ENCODE results near the gene BHLHA9.

The BHLHA9 gene

DNA sequence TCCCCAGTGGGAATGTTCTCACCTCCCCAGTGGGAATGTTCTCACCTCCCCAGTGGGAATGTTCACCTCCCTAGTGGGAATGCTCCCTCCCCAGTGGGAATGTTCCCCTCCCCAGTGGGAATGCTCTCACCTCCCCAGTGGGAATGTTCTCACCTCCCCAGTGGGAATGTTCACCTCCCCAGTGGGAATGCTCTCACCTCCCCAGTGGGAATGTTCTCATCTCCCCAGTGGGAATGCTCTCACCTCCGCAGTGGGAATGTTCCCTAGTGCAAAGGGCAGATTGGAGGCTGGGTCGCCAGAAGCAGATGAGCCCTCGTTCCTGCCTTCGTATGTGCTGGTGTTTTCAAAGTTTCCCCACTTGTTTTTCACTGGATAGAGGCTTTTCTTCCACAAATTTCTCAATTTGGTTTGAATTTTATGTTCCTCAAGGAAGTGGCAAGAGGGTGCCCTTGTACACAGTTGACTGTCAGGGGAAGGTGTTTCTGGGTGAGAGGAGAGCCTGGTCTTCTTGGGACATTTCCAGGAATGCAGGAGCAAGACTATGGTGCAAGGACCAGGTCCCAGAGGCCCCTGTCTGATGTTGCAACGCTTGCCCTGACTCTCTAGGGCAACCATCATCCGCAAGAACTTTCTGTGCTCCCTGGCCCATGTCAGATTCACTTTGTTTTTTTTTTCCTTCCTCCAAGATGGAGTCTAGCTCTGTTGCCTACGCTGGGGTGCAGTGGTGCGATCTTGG is 43.2 kb downstream of the BHLHA9 start:
- H4K91ac ChIP-seq (ENCODE audit: low read depth, low read length): no peak overlapping the region
- H3K18ac ChIP-seq (ENCODE audit: low read length): no peak overlapping the region
- no peak overlapping the region for H2BK5ac ChIP-seq (ENCODE audit: low read depth, low read length, poor library complexity)
- no peaks in the 10 kb centered on the region for H3K79me1 ChIP-seq (ENCODE audit: low read length)
- no peak overlapping the region for H3K23ac ChIP-seq (ENCODE audit: low read length)
- no peak overlapping the region for H3K9ac ChIP-seq (ENCODE audit: low read length)
- H2AFZ ChIP-seq (ENCODE audit: insufficient read depth, low read length, poor library complexity): no peak overlapping the region
- H3K36me3 ChIP-seq (ENCODE audit: control insufficient read depth in 1 of 2, insufficient read depth in 2 of 2, low read length in 2 of 2): no peaks in the 10 kb centered on the region
- H3K4me3 ChIP-seq (ENCODE audit: low read depth, low read length): no peak overlapping the region
- H2BK120ac ChIP-seq (ENCODE audit: insufficient read depth, low read length, poor library complexity): no peak overlapping the region
- no peak for DNase-seq
- H3K9me3 ChIP-seq (ENCODE audit: insufficient read depth, low read depth, low read length): peaks cover 2% of the 10 kb centered on the region
- H4K12ac ChIP-seq (ENCODE audit: low read depth, low read length): no peak overlapping the region
- H2AK5ac ChIP-seq (ENCODE audit: low read length): no peak overlapping the region
- no peak overlapping the region for H3K4me2 ChIP-seq (ENCODE audit: low read length)
- H3K4me1 ChIP-seq (ENCODE audit: control insufficient read depth in 1 of 2, insufficient read depth in 2 of 2, low read length in 2 of 2): no peaks in the 10 kb centered on the region
- H3K27me3 ChIP-seq (ENCODE audit: insufficient read depth, low read length): no peaks in the 10 kb centered on the region
- WGBS (ENCODE audit: extremely low coverage, insufficient coverage, insufficient read length): no CpG with 5 or more reads among the region's 8 CpGs
- H4K8ac ChIP-seq (ENCODE audit: low read depth, low read length): no peak overlapping the region
- no peak overlapping the region for H3K27ac ChIP-seq (ENCODE audit: low read depth, low read length)
- no peak overlapping the region for H3K14ac ChIP-seq (ENCODE audit: low read length)
- no peak overlapping the region for H2BK12ac ChIP-seq (ENCODE audit: low read length)
- no peak overlapping the region for H3K4ac ChIP-seq (ENCODE audit: low read depth, low read length)
- no peaks in the 10 kb centered on the region for H3K79me2 ChIP-seq (ENCODE audit: control insufficient read depth, insufficient read depth, low read length, poor library complexity)

DNA sequence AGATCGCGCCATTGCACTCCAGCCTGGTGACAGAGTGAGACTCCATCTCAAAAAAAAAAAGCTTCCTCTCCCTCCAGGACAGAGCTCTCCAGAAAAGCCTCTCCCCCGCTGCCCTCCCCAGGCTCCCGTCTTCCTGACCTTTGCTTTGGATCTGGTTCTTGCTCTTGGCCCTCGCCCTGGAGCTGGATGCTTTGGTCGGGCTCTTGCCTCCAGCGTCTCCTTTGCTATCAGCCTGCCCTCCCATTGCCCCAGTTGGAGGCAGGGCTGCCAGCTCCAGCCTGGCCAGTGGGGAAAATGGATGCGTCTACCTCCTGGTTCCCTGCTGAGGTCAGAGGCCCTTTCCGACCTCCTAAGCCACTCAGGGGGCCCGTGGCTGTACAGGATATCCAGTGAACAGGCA is 45.2 kb downstream of the BHLHA9 start:
- Histone ChIP-seq H3K79me1 (ENCODE audit: low read length) (no peaks in the 10 kb centered on the region), H2BK5ac (ENCODE audit: low read depth, low read length, poor library complexity) (no peak overlapping the region), H3K4me2 (ENCODE audit: low read length) (no peak overlapping the region), H3K4me1 (ENCODE audit: control insufficient read depth in 1 of 2, insufficient read depth in 2 of 2, low read length in 2 of 2) (no peaks in the 10 kb centered on the region), H4K91ac (ENCODE audit: low read depth, low read length) (no peak overlapping the region), H3K79me2 (ENCODE audit: control insufficient read depth, insufficient read depth, low read length, poor library complexity) (no peaks in the 10 kb centered on the region), H4K12ac (ENCODE audit: low read depth, low read length) (no peak overlapping the region), H3K18ac (ENCODE audit: low read length) (no peak overlapping the region), H3K27me3 (ENCODE audit: insufficient read depth, low read length) (no peaks in the 10 kb centered on the region), H3K4ac (ENCODE audit: low read depth, low read length) (no peak overlapping the region), H4K8ac (ENCODE audit: low read depth, low read length) (no peak overlapping the region), H3K4me3 (ENCODE audit: low read depth, low read length) (no peak overlapping the region), H3K9ac (ENCODE audit: low read length) (no peak overlapping the region), H3K9me3 (ENCODE audit: insufficient read depth, low read depth, low read length) (peaks cover 2% of the 10 kb centered on the region), H2BK120ac (ENCODE audit: insufficient read depth, low read length, poor library complexity) (no peak overlapping the region), H3K14ac (ENCODE audit: low read length) (no peak overlapping the region), H2AK5ac (ENCODE audit: low read length) (no peak overlapping the region), H3K23ac (ENCODE audit: low read length) (no peak overlapping the region), H3K36me3 (ENCODE audit: control insufficient read depth in 1 of 2, insufficient read depth in 2 of 2, low read length in 2 of 2) (no peaks in the 10 kb centered on the region), H2BK12ac (ENCODE audit: low read length) (no peak overlapping the region), H3K27ac (ENCODE audit: low read depth, low read length) (no peak overlapping the region), H2AFZ (ENCODE audit: insufficient read depth, low read length, poor library complexity) (no peak overlapping the region)
- DNase-seq: no peak
- WGBS (ENCODE audit: extremely low coverage, insufficient coverage, insufficient read length): no CpG with 5 or more reads among the region's 10 CpGs

DNA sequence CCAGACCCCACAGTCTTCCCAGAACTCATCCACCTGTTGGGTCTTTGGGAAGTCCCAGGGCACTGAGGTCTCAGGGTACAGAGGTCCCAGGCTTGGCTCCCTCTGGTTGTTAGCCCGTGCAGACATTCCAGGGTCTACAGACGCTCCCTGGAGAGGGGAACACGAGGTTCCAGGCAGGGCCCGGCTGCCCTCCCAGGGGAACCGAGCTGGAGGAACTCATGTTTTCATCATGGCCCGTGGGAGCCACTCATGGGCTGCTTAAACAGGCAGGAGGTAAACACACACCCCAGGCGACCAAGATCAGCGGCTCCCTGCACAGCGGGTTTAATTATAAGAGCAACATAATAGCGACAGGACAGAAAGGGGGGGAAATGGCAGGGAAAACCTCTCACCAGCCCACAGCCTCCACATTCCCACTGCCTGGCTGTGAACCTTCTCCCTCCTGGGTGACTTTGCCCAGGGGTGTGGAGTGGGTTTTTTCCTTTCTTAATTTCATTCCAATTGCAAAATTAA is 45.7 kb downstream of the BHLHA9 start:
- WGBS (ENCODE audit: extremely low coverage, insufficient coverage, insufficient read length): no CpG with 5 or more reads among the region's 10 CpGs
- no peaks in the 10 kb centered on the region for H3K36me3 ChIP-seq (ENCODE audit: control insufficient read depth in 1 of 2, insufficient read depth in 2 of 2, low read length in 2 of 2)
- H2BK12ac ChIP-seq (ENCODE audit: low read length): no peak overlapping the region
- no peak overlapping the region for H3K4me2 ChIP-seq (ENCODE audit: low read length)
- no peak for DNase-seq
- H3K14ac ChIP-seq (ENCODE audit: low read length): no peak overlapping the region
- no peak overlapping the region for H2AFZ ChIP-seq (ENCODE audit: insufficient read depth, low read length, poor library complexity)
- H2AK5ac ChIP-seq (ENCODE audit: low read length): no peak overlapping the region
- no peak overlapping the region for H2BK5ac ChIP-seq (ENCODE audit: low read depth, low read length, poor library complexity)
- no peak overlapping the region for H4K12ac ChIP-seq (ENCODE audit: low read depth, low read length)
- no peak overlapping the region for H3K23ac ChIP-seq (ENCODE audit: low read length)
- H4K91ac ChIP-seq (ENCODE audit: low read depth, low read length): no peak overlapping the region
- peaks cover 2% of the 10 kb centered on the region for H3K9me3 ChIP-seq (ENCODE audit: insufficient read depth, low read depth, low read length)
- no peaks in the 10 kb centered on the region for H3K4me1 ChIP-seq (ENCODE audit: control insufficient read depth in 1 of 2, insufficient read depth in 2 of 2, low read length in 2 of 2)
- H3K9ac ChIP-seq (ENCODE audit: low read length): no peak overlapping the region
- H3K79me1 ChIP-seq (ENCODE audit: low read length): no peaks in the 10 kb centered on the region
- H3K27me3 ChIP-seq (ENCODE audit: insufficient read depth, low read length): no peaks in the 10 kb centered on the region
- H2BK120ac ChIP-seq (ENCODE audit: insufficient read depth, low read length, poor library complexity): no peak overlapping the region
- H3K18ac ChIP-seq (ENCODE audit: low read length): no peak overlapping the region
- no peak overlapping the region for H3K4ac ChIP-seq (ENCODE audit: low read depth, low read length)
- no peak overlapping the region for H3K4me3 ChIP-seq (ENCODE audit: low read depth, low read length)
- H3K27ac ChIP-seq (ENCODE audit: low read depth, low read length): no peak overlapping the region
- H4K8ac ChIP-seq (ENCODE audit: low read depth, low read length): no peak overlapping the region
- no peaks in the 10 kb centered on the region for H3K79me2 ChIP-seq (ENCODE audit: control insufficient read depth, insufficient read depth, low read length, poor library complexity)

Data from trophoblast cell (in vitro differentiated cells and primary cell).